A549 (cell line): Measurements from ENCODE around the gene PCED1A. TPM values are rescaled to one million over a fixed set of nuclear protein-coding genes. Genes with fewer than 3 reads are reported as not detected.

ENCODE experiments used
- ATAC-seq, 2 experiments: fragments of 200-7000 bp in 1 of 2; fragments of >200 bp in 1 of 2; cut with Nextera tagmentation in 1 of 2; cut with Tn5 transposase in 1 of 2; 3 replicates each; pipeline versions ENCODE4 v1.8.0 to v1.9.1; 2018 to 2020; ENCODE audit warnings: mild to moderate bottlenecking in 1 of 2, moderate library complexity in 1 of 2
- CTCF ChIA-PET: fragments of 300-600 bp; sonication (Branson Sonifier 250); formaldehyde crosslinking; extraction: SDS; loops from one replicate; lab custom pipeline; 2021; ENCODE audit warnings: antibody characterized with exemption, inconsistent platforms; lab: Yijun Ruan, JAX
- POLR2A ChIA-PET: fragments of 350-600 bp; formaldehyde crosslinking; extraction: SDS; loops from one replicate; lab custom pipeline; 2021; ENCODE audit warnings: antibody characterized with exemption, inconsistent platforms; lab: Yijun Ruan, JAX
- DNase-seq, 2 experiments: peaks; one replicate each; pipeline versions ENCODE4 v3.0.0 to v3.0.0-alpha.2; 2011 to 2016; ENCODE audit warnings: low read depth in 1 of 2, low spot score in 1 of 2
- FAIRE-seq: peaks from 2 replicates; lab custom pipeline; 2011; peaks lifted over from hg19 to GRCh38; lab: Jason Lieb, UNC
- H3K27ac ChIP-seq, 2 experiments: fragments of >200 bp; sonication (Bioruptor Twin); formaldehyde crosslinking; 3 replicates each; pipeline ENCODE4 v1.5.1; 2016 to 2017
- H3K4me1 ChIP-seq: fragments of >200 bp; sonication (Bioruptor Twin); formaldehyde crosslinking; 3 replicates; pipeline ENCODE4 v1.6.1; 2016
- H3K4me2 ChIP-seq: fragments of >200 bp; sonication (Bioruptor Twin); formaldehyde crosslinking; 3 replicates; pipeline ENCODE4 v1.6.1; 2016
- H3K4me3 ChIP-seq: fragments of >200 bp; sonication (Bioruptor Twin); formaldehyde crosslinking; 3 replicates; pipeline ENCODE4 v1.5.1; 2016
- H3K9me3 ChIP-seq: fragments of >200 bp; sonication (Bioruptor Twin); formaldehyde crosslinking; 3 replicates; pipeline ENCODE4 v1.6.1; 2016
- ATOH8 ChIP-seq: fragments of 250-450 bp; sonication (Bioruptor Pico); IDR thresholded peaks from 2 replicates; pipeline ENCODE4 v1.5.0; 2020; ENCODE audit warnings: low read depth, mild to moderate bottlenecking, moderate library complexity
- BHLHE40 ChIP-seq: IDR thresholded peaks from 2 replicates; pipeline ENCODE4 v1.6.1; 2012; ENCODE audit warnings: low read depth, low read length, inconsistent platforms
- CHD2 ChIP-seq: fragments of 150-350 bp; IDR thresholded peaks from 2 replicates; pipeline ENCODE4 v1.6.1; 2014; ENCODE audit warnings: low read length; ENCODE audit not compliant: partially characterized antibody
- EP300 ChIP-seq, 2 experiments: fragments of >200 bp; sonication (Bioruptor Twin); formaldehyde crosslinking; IDR thresholded peaks; 2 replicates in 1 of 2; 3 replicates in 1 of 2; pipeline ENCODE4 v1.6.1; 2016 to 2017
- FOSL2 ChIP-seq, 2 experiments: fragments of 450-650 bp in 1 of 2; fragments of >200 bp in 1 of 2; sonication (Bioruptor Twin) in 1 of 2; formaldehyde crosslinking; IDR thresholded peaks; 2 replicates each; pipeline versions ENCODE4 v1.5.0 to v1.6.1; 2016 to 2020; ENCODE audit warnings: mild to moderate bottlenecking in 1 of 2, moderate library complexity in 1 of 2
- JUN ChIP-seq, 2 experiments: fragments of >200 bp; sonication (Bioruptor Twin); formaldehyde crosslinking; IDR thresholded peaks; 2 replicates in 1 of 2; 3 replicates in 1 of 2; pipeline ENCODE4 v1.6.1; 2016 to 2017
- KDM5A ChIP-seq: fragments of 200-600 bp; sonication (generic); IDR thresholded peaks from 2 replicates; pipeline ENCODE4 v1.6.1; 2016; ENCODE audit warnings: antibody characterized with exemption, mild to moderate bottlenecking
- MAFK ChIP-seq: fragments of 450-650 bp; IDR thresholded peaks from 2 replicates; pipeline ENCODE4 v1.6.1; 2014; ENCODE audit not compliant: partially characterized antibody
- PBX3 ChIP-seq: IDR thresholded peaks from 2 replicates; pipeline ENCODE4 v1.6.1; 2012
- PHF8 ChIP-seq: fragments of 200-600 bp; sonication (generic); IDR thresholded peaks from 2 replicates; pipeline ENCODE4 v1.6.1; 2016; ENCODE audit warnings: low read depth, mild to moderate bottlenecking, antibody characterized with exemption, moderate library complexity, borderline replicate concordance
- RARB ChIP-seq: fragments of 250-450 bp; sonication (Bioruptor Pico); IDR thresholded peaks from 2 replicates; pipeline ENCODE4 v1.8.0; 2021; ENCODE audit warnings: mild to moderate bottlenecking, moderate library complexity
- RCOR1 ChIP-seq: fragments of 150-350 bp; IDR thresholded peaks from 2 replicates; pipeline ENCODE4 v1.6.1; 2014; ENCODE audit warnings: antibody characterized with exemption, low read length, low read depth
- RFX5 ChIP-seq: fragments of 450-650 bp; IDR thresholded peaks from 2 replicates; pipeline ENCODE4 v1.7.1; 2014; ENCODE audit warnings: antibody characterized with exemption, mild to moderate bottlenecking, moderate library complexity
- SMC3 ChIP-seq: fragments of >200 bp; sonication (Bioruptor Twin); formaldehyde crosslinking; IDR thresholded peaks from 3 replicates; pipeline ENCODE4 v1.6.1; 2018; ENCODE audit warnings: inconsistent platforms
- WGBS: methylation state at CpG from one replicate; pipeline ENCODE4 v1.1.6; 2017; ENCODE audit errors: missing lambda C conversion rate; 5-methylcytosine and 5-hydroxymethylcytosine counted together
- polyA plus RNA-seq, 4 experiments: library from polyadenylated mRNA; depleted of rRNA in 3 of 4; stranded (reverse); fragments of >200 nt; fragmentation: RNase III in 1 of 4; extraction: RNeasy Plus Mini Kit Qiagen cat#74134 plus additional on column Dnase treatment in 1 of 4; gene quantifications; 2 replicates in 3 of 4; 3 replicates in 1 of 4; pipeline ENCODE4 v1.2.3, GENCODE V29; 2011 to 2017
- TF ChIP-seq, protein P1 (sequence below): fragments of >200 bp; sonication (Bioruptor Twin); formaldehyde crosslinking; IDR thresholded peaks from 3 replicates; pipeline ENCODE4 v1.5.1; 2016
- TF ChIP-seq, protein P2 (sequence below): IDR thresholded peaks from 2 replicates; pipeline ENCODE4 v1.6.1; 2012; ENCODE audit warnings: low read depth, borderline replicate concordance

The PCED1A gene
- polyA plus RNA-seq, 2 of the 4 experiments (the other 2 are of a cell fraction) = 25.7 to 43.8 TPM

DNA sequence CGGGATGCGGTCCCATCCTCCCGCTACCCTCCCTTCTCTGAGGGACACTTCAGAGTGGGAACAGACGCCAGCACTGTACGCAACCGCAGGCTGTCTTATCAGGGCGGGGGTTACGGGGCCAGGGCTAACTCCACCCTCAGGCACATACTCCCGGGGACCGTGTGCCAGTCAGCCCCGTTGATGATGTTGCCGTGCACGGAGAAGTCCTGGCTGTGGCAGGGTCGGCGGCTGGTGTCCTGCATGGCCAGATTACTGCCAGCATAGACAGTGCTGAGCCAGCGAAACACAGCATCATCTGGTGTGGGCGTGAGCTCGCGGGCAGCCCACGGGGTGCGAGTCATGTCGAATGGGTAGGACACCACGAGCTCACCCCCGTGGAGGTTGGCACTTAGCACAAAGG lies 45.0 kb downstream of the PCED1A start:
- no peaks in the 10 kb centered on the region for H3K4me1 ChIP-seq
- ChIA-PET POLR2A (no interaction called here), CTCF (interaction anchor here (0.6 to 3.0 kb wide), 5 partner anchors 26 to 460 kb away, joined by 3 to 8 read pairs (median 5); no protein-coding TSS in a partner anchor)
- DNase-seq (no peak), ATAC-seq (no peak; a peak in 1 of 6 replicates), FAIRE-seq (no peak)
- H3K27ac ChIP-seq = no peak overlapping the region
- no peaks in the 10 kb centered on the region; the same call in 2 of the 3 replicates for H3K9me3 ChIP-seq
- no peak overlapping the region for H3K4me3 ChIP-seq
- 71% methylated on average over 16 of the region's 24 CpGs for WGBS
- H3K4me2 ChIP-seq = no peak overlapping the region
- TF ChIP-seq RCOR1 (no peak), MAFK (peak; percentile 72), PBX3 (no peak)
- TF ChIP-seq, protein P1, sequence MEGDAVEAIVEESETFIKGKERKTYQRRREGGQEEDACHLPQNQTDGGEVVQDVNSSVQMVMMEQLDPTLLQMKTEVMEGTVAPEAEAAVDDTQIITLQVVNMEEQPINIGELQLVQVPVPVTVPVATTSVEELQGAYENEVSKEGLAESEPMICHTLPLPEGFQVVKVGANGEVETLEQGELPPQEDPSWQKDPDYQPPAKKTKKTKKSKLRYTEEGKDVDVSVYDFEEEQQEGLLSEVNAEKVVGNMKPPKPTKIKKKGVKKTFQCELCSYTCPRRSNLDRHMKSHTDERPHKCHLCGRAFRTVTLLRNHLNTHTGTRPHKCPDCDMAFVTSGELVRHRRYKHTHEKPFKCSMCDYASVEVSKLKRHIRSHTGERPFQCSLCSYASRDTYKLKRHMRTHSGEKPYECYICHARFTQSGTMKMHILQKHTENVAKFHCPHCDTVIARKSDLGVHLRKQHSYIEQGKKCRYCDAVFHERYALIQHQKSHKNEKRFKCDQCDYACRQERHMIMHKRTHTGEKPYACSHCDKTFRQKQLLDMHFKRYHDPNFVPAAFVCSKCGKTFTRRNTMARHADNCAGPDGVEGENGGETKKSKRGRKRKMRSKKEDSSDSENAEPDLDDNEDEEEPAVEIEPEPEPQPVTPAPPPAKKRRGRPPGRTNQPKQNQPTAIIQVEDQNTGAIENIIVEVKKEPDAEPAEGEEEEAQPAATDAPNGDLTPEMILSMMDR = no peak

- Histone ChIP-seq H3K9me3 (no peaks in the 10 kb centered on the region), H3K27ac (no peak overlapping the region), H3K4me3 (no peak overlapping the region), H3K4me2 (no peak overlapping the region), H3K4me1 (no peaks in the 10 kb centered on the region)
- FAIRE-seq (no peak), DNase-seq (no peak), ATAC-seq (no peak)
- 34% methylated on average over 11 of the region's 11 CpGs for WGBS
- ChIA-PET POLR2A (interaction anchor here (0.7 to 1.2 kb wide), 3 partner anchors 45 to 80 kb away, joined by 3 read pairs; partner anchors contain the start of genes PCED1A and VPS16), CTCF (interaction anchor here (0.5 to 3.0 kb wide), 6 partner anchors 26 to 460 kb away, joined by 3 to 8 read pairs (median 4); no protein-coding TSS in a partner anchor)
- TF ChIP-seq CHD2 (no peak), RFX5 (no peak), PBX3 (no peak)
Observed at GRCh38 chr20:2794866-2795447, 45.5 kb downstream of the PCED1A start.

- ChIA-PET POLR2A (interaction anchor here (0.7 to 1.2 kb wide), 2 partner anchors 45 to 46 kb away, joined by 3 read pairs; partner anchors contain the start of genes PCED1A and VPS16), CTCF (interaction anchor here (0.5 to 3.0 kb wide), 5 partner anchors 27 to 207 kb away, joined by 3 to 8 read pairs (median 5); no protein-coding TSS in a partner anchor)
- ATAC-seq (no peak), DNase-seq (no peak), FAIRE-seq (no peak)
- no peak overlapping the region for H3K4me2 ChIP-seq
- no peaks in the 10 kb centered on the region for H3K4me1 ChIP-seq
- H3K4me3 ChIP-seq = no peak overlapping the region
- no peaks in the 10 kb centered on the region for H3K9me3 ChIP-seq
- H3K27ac ChIP-seq = no peak overlapping the region
- TF ChIP-seq RARB (CRISPR knock-in tag) = no peak
- WGBS = 26% methylated on average over 17 of the region's 23 CpGs
Observed at GRCh38 chr20:2794202-2794748, 46.2 kb downstream of the PCED1A start.

DNA sequence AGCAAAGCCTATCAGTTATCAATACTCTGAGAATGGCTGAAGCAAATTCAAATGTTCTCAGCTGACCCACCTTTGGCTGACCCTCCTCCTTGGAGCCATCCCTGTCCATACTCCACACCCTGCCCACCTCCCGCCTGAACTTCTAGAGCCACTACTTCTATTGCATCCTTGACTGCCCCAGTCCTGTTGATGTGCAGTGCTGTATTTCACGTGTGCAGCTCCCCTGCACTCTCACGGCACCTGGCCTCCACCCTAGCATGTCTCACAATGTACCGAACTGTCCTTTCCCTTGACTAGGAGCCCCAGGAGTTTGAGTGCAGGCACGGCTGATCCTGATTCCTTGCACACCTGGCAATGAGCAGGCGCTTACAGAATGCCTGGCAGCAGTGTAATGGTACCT lies 47.0 kb downstream of the PCED1A start:
- DNase-seq (no peak), ATAC-seq (no peak), FAIRE-seq (no peak)
- POLR2A ChIA-PET = no interaction called here
- Histone ChIP-seq H3K4me3 (no peak overlapping the region), H3K4me1 (no peaks in the 10 kb centered on the region), H3K4me2 (no peak overlapping the region), H3K27ac (no peak overlapping the region), H3K9me3 (no peaks in the 10 kb centered on the region)
- TF ChIP-seq SMC3 = no peak
- TF ChIP-seq, protein P2, sequence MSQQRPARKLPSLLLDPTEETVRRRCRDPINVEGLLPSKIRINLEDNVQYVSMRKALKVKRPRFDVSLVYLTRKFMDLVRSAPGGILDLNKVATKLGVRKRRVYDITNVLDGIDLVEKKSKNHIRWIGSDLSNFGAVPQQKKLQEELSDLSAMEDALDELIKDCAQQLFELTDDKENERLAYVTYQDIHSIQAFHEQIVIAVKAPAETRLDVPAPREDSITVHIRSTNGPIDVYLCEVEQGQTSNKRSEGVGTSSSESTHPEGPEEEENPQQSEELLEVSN = no peak
- TF ChIP-seq FOSL2 (IDR thresholded peaks at IDR 0.05) = no peak
- TF ChIP-seq FOSL2 (CRISPR knock-in tag; IDR thresholded peaks at IDR 0.05) = no peak
- TF ChIP-seq ATOH8 = no peak
- TF ChIP-seq KDM5A = no peak
- TF ChIP-seq EP300 (IDR thresholded peaks at IDR 0.05) = no peak
- TF ChIP-seq BHLHE40 = no peak
- no peak for TF ChIP-seq JUN (IDR thresholded peaks at IDR 0.05)
- TF ChIP-seq PHF8 = no peak
- 26% methylated on average over 6 of the region's 6 CpGs for WGBS
- CTCF ChIA-PET = interaction anchor here (0.9 to 3.0 kb wide), 4 partner anchors 38 to 80 kb away, joined by 3 to 7 read pairs (median 4); no protein-coding TSS in a partner anchor
